HepG2 (cell line): ENCODE results near the gene TBCE. TPM values are rescaled to one million over a fixed set of nuclear protein-coding genes. Genes with fewer than 3 reads are reported as not detected.
A peak's percentile ranks its signal among the peaks of the same experiment; 100 is the strongest.

Experiments
- ATAC-seq: fragments of 200-7000 bp; cut with Tn5 transposase; 3 replicates; pipeline ENCODE4 v1.9.1; 2020; ENCODE audit warnings: mild to moderate bottlenecking, moderate library complexity
- BruUV-seq: library from RNA; stranded (reverse); fragments of 400-500 nt; replicated peaks from 2 replicates; lab custom pipeline; 2021; lab: Mats Ljungman, UMichigan
- CTCF ChIA-PET: fragments of 300-600 bp; formaldehyde crosslinking; extraction: SDS; loops from one replicate; lab custom pipeline; 2021; ENCODE audit warnings: low total read pairs, inconsistent platforms, low intra/inter-chr PET ratio; lab: Yijun Ruan, JAX
- POLR2A ChIA-PET: fragments of 350-600 bp; sonication (Branson Sonifier 250); formaldehyde crosslinking; loops from one replicate; lab custom pipeline; 2020; ENCODE audit warnings: antibody characterized with exemption, inconsistent platforms; lab: Yijun Ruan, JAX
- DNase-seq: peaks from one replicate; pipeline ENCODE4 v3.0.0-alpha.2; 2015; ENCODE audit warnings: low spot score
- FAIRE-seq: peaks from 3 replicates; lab custom pipeline; 2011; peaks lifted over from hg19 to GRCh38; lab: Jason Lieb, UNC
- H2AFZ ChIP-seq: one replicate; pipeline ENCODE4 v1.6.1; 2011; ENCODE audit warnings: low read length, inconsistent platforms
- H3K27ac ChIP-seq: fragments of 300-600 bp; 3 replicates; pipeline ENCODE4 v1.8.0; 2011; ENCODE audit warnings: mixed run types, mild to moderate bottlenecking, mixed read lengths, low read length, inconsistent platforms; ENCODE audit not compliant: insufficient read depth; ENCODE audit errors: extremely low read length
- H3K27me3 ChIP-seq, 2 experiments: fragments of 200-600 bp in 1 of 2; 2 replicates in 1 of 2; 3 replicates in 1 of 2; pipeline versions ENCODE4 v1.6.0 to v1.8.0; 2011; ENCODE audit warnings: low read length in 2 of 2, mild to moderate bottlenecking in 2 of 2, moderate library complexity in 2 of 2, inconsistent platforms in 1 of 2; ENCODE audit not compliant: insufficient read depth in 2 of 2, control insufficient read depth in 1 of 2
- H3K36me3 ChIP-seq, 2 experiments: fragments of 200-600 bp in 1 of 2; replicated peaks in 1 of 2; 2 replicates in 1 of 2; 3 replicates in 1 of 2; pipeline versions ENCODE4 v1.5.1 to v1.8.0; 2011; ENCODE audit warnings: low read length in 2 of 2, inconsistent platforms in 1 of 2; ENCODE audit not compliant: insufficient read depth in 2 of 2, control insufficient read depth in 1 of 2
- H3K4me1 ChIP-seq: 2 replicates; pipeline ENCODE4 v1.5.1; 2012; ENCODE audit warnings: low read length, inconsistent platforms; ENCODE audit not compliant: insufficient read depth
- H3K4me2 ChIP-seq: 2 replicates; pipeline ENCODE4 v1.6.0; 2011; ENCODE audit warnings: low read depth, low read length, inconsistent platforms
- H3K4me3 ChIP-seq, 3 experiments: fragments of 200-600 bp in 1 of 3; sonication (generic), shearing (Covaris generic) in 1 of 3; replicated peaks in 1 of 3; 2 replicates each; pipeline ENCODE4 v1.5.1; 2011 to 2016; ENCODE audit warnings: low read length in 3 of 3, inconsistent platforms in 2 of 3, low read depth in 2 of 3, mild to moderate bottlenecking in 2 of 3, control low read depth in 1 of 3, mixed read lengths in 1 of 3; ENCODE audit not compliant: insufficient read depth in 1 of 3
- H3K79me2 ChIP-seq: one replicate; pipeline ENCODE4 v1.6.1; 2011; ENCODE audit warnings: low read length, inconsistent platforms; ENCODE audit not compliant: insufficient read depth
- H3K9ac ChIP-seq: 2 replicates; pipeline ENCODE4 v1.6.0; 2011; ENCODE audit warnings: mild to moderate bottlenecking, low read depth, low read length, inconsistent platforms; ENCODE audit not compliant: insufficient read depth
- H3K9me3 ChIP-seq: 2 replicates; pipeline ENCODE4 v1.5.1; 2012; ENCODE audit warnings: mild to moderate bottlenecking, low read length
- H4K20me1 ChIP-seq: 2 replicates; pipeline ENCODE4 v1.6.0; 2011; ENCODE audit warnings: inconsistent platforms, mild to moderate bottlenecking, low read length, moderate library complexity; ENCODE audit not compliant: insufficient read depth
- BORCS8-MEF2B ChIP-seq: sonication (generic); formaldehyde crosslinking; IDR thresholded peaks from 2 replicates; pipeline ENCODE4 v1.8.0; 2022; ENCODE audit warnings: mild to moderate bottlenecking, missing genetic modification reagents
- CHD4 ChIP-seq: fragments of 200-600 bp; sonication (generic); IDR thresholded peaks from 2 replicates; pipeline ENCODE4 v1.7.0; 2017; ENCODE audit warnings: mild to moderate bottlenecking, low read length, borderline replicate concordance
- NCOA2 ChIP-seq: sonication (generic); formaldehyde crosslinking; IDR thresholded peaks from 2 replicates; pipeline ENCODE4 v1.8.0; 2022; ENCODE audit warnings: inconsistent platforms
- POGZ ChIP-seq: sonication (generic); formaldehyde crosslinking; IDR thresholded peaks from 2 replicates; pipeline ENCODE4 v1.4.0; 2020; ENCODE audit warnings: mild to moderate bottlenecking, missing genetic modification reagents
- TOPORS ChIP-seq: sonication (generic); formaldehyde crosslinking; IDR thresholded peaks from 2 replicates; pipeline ENCODE4 v1.8.0; 2023; ENCODE audit warnings: mild to moderate bottlenecking, missing genetic modification reagents
- ZNF34 ChIP-seq: sonication (generic); formaldehyde crosslinking; IDR thresholded peaks from 2 replicates; pipeline ENCODE4 v1.4.0; 2020; ENCODE audit warnings: mild to moderate bottlenecking, missing genetic modification reagents, borderline replicate concordance
- WGBS: methylation state at CpG from one replicate; pipeline ENCODE4 v1.1.6; 2017; ENCODE audit warnings: low lambda C conversion rate; 5-methylcytosine and 5-hydroxymethylcytosine counted together
- in situ Hi-C: cut with HindIII; loops from 2 replicates; pipeline ENCODE4 v1.10.0; 2017; ENCODE audit warnings: low pct_unique_long_range_greater_than_20kb; ENCODE audit not compliant: extremely low pct_ligation_motif_present
- intact Hi-C: fragments of 100-400 bp; cut with micrococcal nuclease; formaldehyde crosslinking; loops from one replicate; pipeline ENCODE4 v1.10.0; 2022; ENCODE audit not compliant: unreplicated experiment
- polyA plus RNA-seq, 8 experiments: library from polyadenylated mRNA; depleted of rRNA in 3 of 8; stranded (reverse) in 7 of 8; unstranded in 1 of 8; fragments of >200 nt; fragmentation: Illumina TruSeq in 4 of 8; extraction: Trizol in 4 of 8; gene quantifications; 2 replicates each; pipeline versions ENCODE4 v1.2.1 to v1.2.3, GENCODE V29; 2011 to 2016; ENCODE audit warnings: low read depth in 4 of 8, missing spikeins in 1 of 8, mixed read lengths in 1 of 8; ENCODE audit not compliant: insufficient read depth in 1 of 8
- total RNA-seq, 5 experiments: library from RNA; depleted of rRNA; stranded (reverse); fragments of >200 nt; fragmentation: Illumina TruSeq; extraction: Trizol; gene quantifications; 2 replicates each; pipeline ENCODE4 v1.2.3, GENCODE V29; 2016; ENCODE audit warnings: low read depth in 1 of 5
- TF ChIP-seq, protein P1 (sequence below): IDR thresholded peaks from 2 replicates; pipeline ENCODE4 v1.6.1; 2016; ENCODE audit warnings: mild to moderate bottlenecking, missing biosample characterization, missing genetic modification reagents
- TF ChIP-seq, protein P2 (sequence below): sonication (generic); formaldehyde crosslinking; IDR thresholded peaks from 2 replicates; pipeline ENCODE4 v1.4.0; 2020; ENCODE audit warnings: missing genetic modification reagents
- TF ChIP-seq, protein P3 (sequence below): sonication (generic); formaldehyde crosslinking; conservative IDR thresholded peaks from 2 replicates; pipeline ENCODE4 v1.4.0; 2020; ENCODE audit warnings: mild to moderate bottlenecking, missing genetic modification reagents, moderate library complexity
- TF ChIP-seq, protein P4 (sequence below): sonication (generic); formaldehyde crosslinking; conservative IDR thresholded peaks from 2 replicates; pipeline ENCODE4 v1.8.1; 2023; ENCODE audit warnings: missing genetic modification reagents

The TBCE gene
- total and polyA plus RNA-seq, 2 of the 13 experiments (the other 11 are each of a cell fraction or from before 2014, with no cell fraction given), result 25.6 to 31.1 TPM

DNA sequence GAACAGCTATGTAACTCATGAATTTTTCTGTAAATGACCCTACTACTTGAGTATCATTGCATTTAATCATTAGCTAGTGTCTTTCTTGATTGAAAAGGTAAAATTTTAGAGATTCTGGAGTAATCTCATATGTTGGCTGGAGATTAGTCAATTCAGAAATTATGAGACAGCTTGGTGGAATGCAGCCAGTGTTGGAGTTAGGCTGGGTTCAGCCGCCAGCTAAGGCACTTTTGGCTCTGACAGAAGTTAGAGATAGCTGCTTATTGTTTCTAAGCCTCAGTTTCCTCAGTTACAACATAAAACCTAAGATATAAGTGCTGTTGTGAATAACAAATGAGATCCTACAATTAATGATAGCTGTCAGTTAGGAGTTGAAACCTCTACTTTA is 49.4 kb downstream of the TBCE start:
- Histone ChIP-seq H4K20me1 (0 out of 2 replicates have a peak, but pooled peaks cover 4% of the 10 kb centered on the region), H2AFZ (no peak overlapping the region), H3K4me3 (no peak overlapping the region), H3K27ac (peak overlapping the region; percentile 37), H3K79me2 (peaks cover 3% of the 10 kb centered on the region), H3K4me1 (peaks cover 40% of the 10 kb centered on the region), H3K27me3 (no peaks in the 10 kb centered on the region), H3K9ac (no peak overlapping the region), H3K36me3 (peaks cover 6 to 23% of the 10 kb centered on the region in 2 experiments), H3K4me2 (no peak overlapping the region), H3K9me3 (no peaks in the 10 kb centered on the region)
- BruUV-seq, result no TSS peak
- in situ Hi-C loops, result loop anchor here (5.0 kb wide), 2 partner anchors 164 to 314 kb away; no protein-coding TSS in a partner anchor
- no peak for FAIRE-seq
- no peak for DNase-seq
- peak; percentile 17 for ATAC-seq
- TF ChIP-seq, protein P1, sequence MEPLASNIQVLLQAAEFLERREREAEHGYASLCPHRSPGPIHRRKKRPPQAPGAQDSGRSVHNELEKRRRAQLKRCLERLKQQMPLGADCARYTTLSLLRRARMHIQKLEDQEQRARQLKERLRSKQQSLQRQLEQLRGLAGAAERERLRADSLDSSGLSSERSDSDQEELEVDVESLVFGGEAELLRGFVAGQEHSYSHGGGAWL (CRISPR knock-in tag), result no peak
- TF ChIP-seq BORCS8-MEF2B (CRISPR knock-in tag), result no peak
- 0 out of 2 replicates have a peak, but pooled peaks have one; percentile 21 for TF ChIP-seq CHD4
- 0 out of 2 replicates have a peak, but pooled peaks have one; percentile 1 for TF ChIP-seq NCOA2
- TF ChIP-seq TOPORS (CRISPR knock-in tag), result no peak
- TF ChIP-seq, protein P2, sequence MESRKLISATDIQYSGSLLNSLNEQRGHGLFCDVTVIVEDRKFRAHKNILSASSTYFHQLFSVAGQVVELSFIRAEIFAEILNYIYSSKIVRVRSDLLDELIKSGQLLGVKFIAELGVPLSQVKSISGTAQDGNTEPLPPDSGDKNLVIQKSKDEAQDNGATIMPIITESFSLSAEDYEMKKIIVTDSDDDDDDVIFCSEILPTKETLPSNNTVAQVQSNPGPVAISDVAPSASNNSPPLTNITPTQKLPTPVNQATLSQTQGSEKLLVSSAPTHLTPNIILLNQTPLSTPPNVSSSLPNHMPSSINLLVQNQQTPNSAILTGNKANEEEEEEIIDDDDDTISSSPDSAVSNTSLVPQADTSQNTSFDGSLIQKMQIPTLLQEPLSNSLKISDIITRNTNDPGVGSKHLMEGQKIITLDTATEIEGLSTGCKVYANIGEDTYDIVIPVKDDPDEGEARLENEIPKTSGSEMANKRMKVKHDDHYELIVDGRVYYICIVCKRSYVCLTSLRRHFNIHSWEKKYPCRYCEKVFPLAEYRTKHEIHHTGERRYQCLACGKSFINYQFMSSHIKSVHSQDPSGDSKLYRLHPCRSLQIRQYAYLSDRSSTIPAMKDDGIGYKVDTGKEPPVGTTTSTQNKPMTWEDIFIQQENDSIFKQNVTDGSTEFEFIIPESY (CRISPR knock-in tag), result peak; percentile 41; the same call in 1 of the 2 replicates
- TF ChIP-seq ZNF34 (CRISPR knock-in tag), result no peak
- TF ChIP-seq, protein P3, sequence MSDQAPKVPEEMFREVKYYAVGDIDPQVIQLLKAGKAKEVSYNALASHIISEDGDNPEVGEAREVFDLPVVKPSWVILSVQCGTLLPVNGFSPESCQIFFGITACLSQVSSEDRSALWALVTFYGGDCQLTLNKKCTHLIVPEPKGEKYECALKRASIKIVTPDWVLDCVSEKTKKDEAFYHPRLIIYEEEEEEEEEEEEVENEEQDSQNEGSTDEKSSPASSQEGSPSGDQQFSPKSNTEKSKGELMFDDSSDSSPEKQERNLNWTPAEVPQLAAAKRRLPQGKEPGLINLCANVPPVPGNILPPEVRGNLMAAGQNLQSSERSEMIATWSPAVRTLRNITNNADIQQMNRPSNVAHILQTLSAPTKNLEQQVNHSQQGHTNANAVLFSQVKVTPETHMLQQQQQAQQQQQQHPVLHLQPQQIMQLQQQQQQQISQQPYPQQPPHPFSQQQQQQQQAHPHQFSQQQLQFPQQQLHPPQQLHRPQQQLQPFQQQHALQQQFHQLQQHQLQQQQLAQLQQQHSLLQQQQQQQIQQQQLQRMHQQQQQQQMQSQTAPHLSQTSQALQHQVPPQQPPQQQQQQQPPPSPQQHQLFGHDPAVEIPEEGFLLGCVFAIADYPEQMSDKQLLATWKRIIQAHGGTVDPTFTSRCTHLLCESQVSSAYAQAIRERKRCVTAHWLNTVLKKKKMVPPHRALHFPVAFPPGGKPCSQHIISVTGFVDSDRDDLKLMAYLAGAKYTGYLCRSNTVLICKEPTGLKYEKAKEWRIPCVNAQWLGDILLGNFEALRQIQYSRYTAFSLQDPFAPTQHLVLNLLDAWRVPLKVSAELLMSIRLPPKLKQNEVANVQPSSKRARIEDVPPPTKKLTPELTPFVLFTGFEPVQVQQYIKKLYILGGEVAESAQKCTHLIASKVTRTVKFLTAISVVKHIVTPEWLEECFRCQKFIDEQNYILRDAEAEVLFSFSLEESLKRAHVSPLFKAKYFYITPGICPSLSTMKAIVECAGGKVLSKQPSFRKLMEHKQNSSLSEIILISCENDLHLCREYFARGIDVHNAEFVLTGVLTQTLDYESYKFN (CRISPR knock-in tag), result peak; percentile 15; the same call in 1 of the 2 replicates
- 0 out of 2 replicates have a peak, but pooled peaks have one; percentile 4 for TF ChIP-seq POGZ
- TF ChIP-seq, protein P4, sequence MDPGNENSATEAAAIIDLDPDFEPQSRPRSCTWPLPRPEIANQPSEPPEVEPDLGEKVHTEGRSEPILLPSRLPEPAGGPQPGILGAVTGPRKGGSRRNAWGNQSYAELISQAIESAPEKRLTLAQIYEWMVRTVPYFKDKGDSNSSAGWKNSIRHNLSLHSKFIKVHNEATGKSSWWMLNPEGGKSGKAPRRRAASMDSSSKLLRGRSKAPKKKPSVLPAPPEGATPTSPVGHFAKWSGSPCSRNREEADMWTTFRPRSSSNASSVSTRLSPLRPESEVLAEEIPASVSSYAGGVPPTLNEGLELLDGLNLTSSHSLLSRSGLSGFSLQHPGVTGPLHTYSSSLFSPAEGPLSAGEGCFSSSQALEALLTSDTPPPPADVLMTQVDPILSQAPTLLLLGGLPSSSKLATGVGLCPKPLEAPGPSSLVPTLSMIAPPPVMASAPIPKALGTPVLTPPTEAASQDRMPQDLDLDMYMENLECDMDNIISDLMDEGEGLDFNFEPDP, result 0 out of 2 replicates have a peak, but pooled peaks have one; percentile 26
- ChIA-PET CTCF (interaction anchor here (1.3 to 3.2 kb wide), 2 partner anchors 163 to 312 kb away, joined by 4 to 46 read pairs; no protein-coding TSS in a partner anchor), POLR2A (interaction anchor here (0.6 to 2.0 kb wide), 9 partner anchors 14 to 256 kb away, joined by 3 to 6 read pairs (median 3); partner anchors contain the start of genes ARID4B, B3GALNT2, GGPS1 and RBM34)
- 86% methylated on average over 1 of the region's 1 CpG for WGBS
- intact Hi-C loops, result loop anchor here (1.0 to 10.0 kb wide), 5 partner anchors 88 to 932 kb away; partner anchors contain the start of genes ARID4B and GGPS1
